ENCODE measurements around the gene PPP2R3A.

DNA sequence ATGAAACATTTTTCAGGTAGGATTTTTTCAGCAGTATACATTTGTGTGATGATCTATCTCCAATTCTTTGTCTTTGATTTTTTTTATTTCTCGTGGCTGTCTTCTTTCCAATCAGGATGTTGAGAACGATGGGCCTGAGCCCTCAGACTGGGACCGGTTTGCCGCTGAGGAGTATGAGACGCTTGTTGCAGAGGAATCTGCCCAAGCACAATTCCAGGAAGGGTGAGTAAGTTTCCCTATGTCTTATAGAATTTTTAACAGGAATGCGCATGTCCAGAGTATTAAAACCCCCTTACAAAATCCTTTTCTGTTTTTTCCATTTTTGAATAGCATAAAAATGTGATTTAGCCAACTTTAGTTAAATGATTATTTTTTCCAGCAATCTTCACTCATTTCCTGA is 140.6 kb downstream of the PPP2R3A start:
- TF ChIP-seq, protein P1, sequence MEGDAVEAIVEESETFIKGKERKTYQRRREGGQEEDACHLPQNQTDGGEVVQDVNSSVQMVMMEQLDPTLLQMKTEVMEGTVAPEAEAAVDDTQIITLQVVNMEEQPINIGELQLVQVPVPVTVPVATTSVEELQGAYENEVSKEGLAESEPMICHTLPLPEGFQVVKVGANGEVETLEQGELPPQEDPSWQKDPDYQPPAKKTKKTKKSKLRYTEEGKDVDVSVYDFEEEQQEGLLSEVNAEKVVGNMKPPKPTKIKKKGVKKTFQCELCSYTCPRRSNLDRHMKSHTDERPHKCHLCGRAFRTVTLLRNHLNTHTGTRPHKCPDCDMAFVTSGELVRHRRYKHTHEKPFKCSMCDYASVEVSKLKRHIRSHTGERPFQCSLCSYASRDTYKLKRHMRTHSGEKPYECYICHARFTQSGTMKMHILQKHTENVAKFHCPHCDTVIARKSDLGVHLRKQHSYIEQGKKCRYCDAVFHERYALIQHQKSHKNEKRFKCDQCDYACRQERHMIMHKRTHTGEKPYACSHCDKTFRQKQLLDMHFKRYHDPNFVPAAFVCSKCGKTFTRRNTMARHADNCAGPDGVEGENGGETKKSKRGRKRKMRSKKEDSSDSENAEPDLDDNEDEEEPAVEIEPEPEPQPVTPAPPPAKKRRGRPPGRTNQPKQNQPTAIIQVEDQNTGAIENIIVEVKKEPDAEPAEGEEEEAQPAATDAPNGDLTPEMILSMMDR (IDR thresholded peaks at IDR 0.05 in 4 of 5, conservative IDR thresholded peaks at IDR 0.05 in 1 of 5), result no peak
- no peak for TF ChIP-seq POLR2A (IDR thresholded peaks at IDR 0.05)

Measured in gastrocnemius medialis (tissue), 4 donors.